Ovary (tissue), 3 donors: Measurements from ENCODE around the gene LYRM7.

Experiments
- EP300 ChIP-seq: sonication (generic); formaldehyde crosslinking; IDR thresholded peaks from one replicate; pipeline ENCODE4 v1.6.1; 2017; ENCODE audit warnings: antibody characterized with exemption
- POLR2A ChIP-seq: fragments of 450-650 bp; IDR thresholded peaks from one replicate; pipeline ENCODE4 v1.6.1; 2017; ENCODE audit warnings: antibody characterized with exemption, mild to moderate bottlenecking, moderate library complexity
- TF ChIP-seq, protein P1 (sequence below), 3 donors: fragments of 450-650 bp in 2 of 3; fragments of 200-600 bp in 1 of 3; IDR thresholded peaks; one replicate each; pipeline versions ENCODE4 v1.5.1 to v1.8.0; 2016 to 2022; ENCODE audit warnings: antibody characterized with exemption in 3 of 3, mild to moderate bottlenecking in 1 of 3
- donor health status: DM: no; HTN: no; CAD: no.

DNA sequence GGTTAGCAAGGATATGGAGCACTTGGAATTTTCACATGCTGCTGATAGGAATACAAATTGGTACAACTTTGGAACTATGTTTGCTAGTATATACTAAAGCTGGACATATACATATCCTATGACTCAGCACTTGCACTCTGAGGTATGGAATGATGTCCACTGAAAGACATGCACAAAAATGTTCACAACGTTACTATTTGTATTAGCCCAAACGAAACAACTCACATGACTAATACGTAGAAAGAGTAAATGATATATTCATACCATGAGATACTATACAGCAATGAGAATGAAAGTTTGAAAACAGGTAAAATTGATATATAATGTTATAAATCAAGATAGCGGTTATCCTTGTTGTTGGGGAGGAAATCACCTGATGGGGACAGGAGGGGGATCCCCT lies 47.6 kb downstream of the LYRM7 start:
- TF ChIP-seq, protein P1, sequence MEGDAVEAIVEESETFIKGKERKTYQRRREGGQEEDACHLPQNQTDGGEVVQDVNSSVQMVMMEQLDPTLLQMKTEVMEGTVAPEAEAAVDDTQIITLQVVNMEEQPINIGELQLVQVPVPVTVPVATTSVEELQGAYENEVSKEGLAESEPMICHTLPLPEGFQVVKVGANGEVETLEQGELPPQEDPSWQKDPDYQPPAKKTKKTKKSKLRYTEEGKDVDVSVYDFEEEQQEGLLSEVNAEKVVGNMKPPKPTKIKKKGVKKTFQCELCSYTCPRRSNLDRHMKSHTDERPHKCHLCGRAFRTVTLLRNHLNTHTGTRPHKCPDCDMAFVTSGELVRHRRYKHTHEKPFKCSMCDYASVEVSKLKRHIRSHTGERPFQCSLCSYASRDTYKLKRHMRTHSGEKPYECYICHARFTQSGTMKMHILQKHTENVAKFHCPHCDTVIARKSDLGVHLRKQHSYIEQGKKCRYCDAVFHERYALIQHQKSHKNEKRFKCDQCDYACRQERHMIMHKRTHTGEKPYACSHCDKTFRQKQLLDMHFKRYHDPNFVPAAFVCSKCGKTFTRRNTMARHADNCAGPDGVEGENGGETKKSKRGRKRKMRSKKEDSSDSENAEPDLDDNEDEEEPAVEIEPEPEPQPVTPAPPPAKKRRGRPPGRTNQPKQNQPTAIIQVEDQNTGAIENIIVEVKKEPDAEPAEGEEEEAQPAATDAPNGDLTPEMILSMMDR (IDR thresholded peaks at IDR 0.05): no peak
- TF ChIP-seq POLR2A: no peak
- no peak for TF ChIP-seq EP300
